Activated CD4-positive, alpha-beta T cell treated with anti-CD3 and anti-CD28 coated beads, Interleukin-2, amount 50 U/mL, for 16 hours (primary cell): ENCODE data around the gene HCRT.

Experiments used
- DNase-seq: peaks from one replicate; pipeline ENCODE4 v3.0.0-alpha.2; 2020

Gene HCRT

GRCh38 chr17:42136654-42137051 is 48.6 kb downstream of the HCRT start:
- no peak for DNase-seq

- no peak for DNase-seq
Measured at GRCh38 chr17:42135664-42136653, 49.3 kb downstream of the HCRT start.

- DNase-seq, result no peak
Measured at GRCh38 chr17:42135151-42135550, 50.1 kb downstream of the HCRT start.
